ENCODE measurements around the gene BLID.

BLID gene

DNA sequence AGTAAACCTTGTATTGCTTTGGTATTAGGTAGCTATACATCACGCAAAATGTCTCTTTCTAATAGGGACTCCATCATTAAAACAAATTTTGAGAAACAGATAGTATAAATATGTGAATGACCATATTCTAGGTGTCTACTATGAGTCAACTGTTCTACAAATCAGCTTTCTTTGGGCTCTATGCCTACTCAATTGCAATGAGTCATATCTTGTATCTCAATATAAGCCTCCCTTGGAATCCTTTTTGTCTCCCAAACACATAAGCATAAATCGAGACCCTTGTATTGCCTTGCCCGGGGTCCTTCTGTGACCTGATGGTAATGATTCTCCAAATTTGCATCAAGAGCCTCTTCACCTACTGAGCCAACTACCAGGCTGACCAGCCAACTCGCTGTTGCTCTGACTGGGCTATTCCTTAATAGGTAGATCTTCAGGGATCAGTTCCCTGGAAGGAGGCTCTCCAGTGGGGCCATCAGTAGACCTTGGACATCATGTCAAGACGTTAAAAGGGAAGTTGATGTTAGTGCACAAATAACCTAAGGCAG, 22.2 kb downstream of the BLID start:
- POLR2A ChIA-PET = interaction anchor here (0.6 to 1.6 kb wide), 4 partner anchors 9 to 439 kb away, joined by 3 to 5 read pairs (median 4); no protein-coding TSS in a partner anchor
- DNase-seq (ENCODE audit: low read depth, low spot score) = no peak
- no peak overlapping the region for H3K4me3 ChIP-seq (ENCODE audit: low read depth, low read length)
- CTCF ChIA-PET = interaction anchor here (1.2 to 3.3 kb wide), 2 partner anchors 7 to 439 kb away, joined by 4 to 22 read pairs; no protein-coding TSS in a partner anchor
- no peak for TF ChIP-seq CTCF (IDR thresholded peaks at IDR 0.05; ENCODE audit: insufficient read depth, low read length, missing control alignments)

DNA sequence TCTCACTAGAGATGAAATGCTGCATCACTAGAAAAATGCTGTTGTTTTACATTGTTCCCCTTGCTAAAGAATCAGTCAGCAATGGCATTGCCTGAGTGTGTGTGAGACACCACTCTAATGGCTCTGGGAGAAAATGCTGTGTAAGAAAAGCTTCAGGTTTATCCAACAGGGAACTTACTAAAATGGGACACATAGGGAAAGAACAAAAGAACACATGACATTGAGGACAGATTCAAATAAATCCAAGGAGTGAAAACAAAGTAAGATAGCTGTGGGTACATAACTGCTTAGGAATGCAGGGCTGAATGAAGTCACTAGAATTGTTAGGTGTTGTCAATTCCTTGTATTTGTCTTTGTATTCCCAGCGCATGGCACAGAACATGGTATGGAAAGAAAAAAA, 24.2 kb downstream of the BLID start:
- no peak for TF ChIP-seq CTCF (IDR thresholded peaks at IDR 0.05; ENCODE audit: insufficient read depth, low read length, missing control alignments)
- ChIA-PET POLR2A (interaction anchor here (0.7 to 1.0 kb wide), 2 partner anchors 8 to 124 kb away, joined by 3 to 5 read pairs; no protein-coding TSS in a partner anchor), CTCF (interaction anchor here (1.3 to 6.8 kb wide), 2 partner anchors 10 to 436 kb away, joined by 3 to 35 read pairs; no protein-coding TSS in a partner anchor)
- no peak for DNase-seq (ENCODE audit: low read depth, low spot score)
- no peak overlapping the region for H3K4me3 ChIP-seq (ENCODE audit: low read depth, low read length)

GRCh38 chr11:122089111-122089510, 26.9 kb downstream of the BLID start:
- POLR2A ChIA-PET = interaction anchor here (0.6 to 1.2 kb wide), 3 partner anchors 119 to 434 kb away, joined by 3 to 4 read pairs (median 3); no protein-coding TSS in a partner anchor
- no peak for TF ChIP-seq CTCF (IDR thresholded peaks at IDR 0.05; ENCODE audit: insufficient read depth, low read length, missing control alignments)
- CTCF ChIA-PET = interaction anchor here (1.0 to 6.8 kb wide), 3 partner anchors 10 to 434 kb away, joined by 3 to 35 read pairs (median 4); no protein-coding TSS in a partner anchor
- DNase-seq (ENCODE audit: low read depth, low spot score) = no peak
- H3K4me3 ChIP-seq (ENCODE audit: low read depth, low read length) = no peak overlapping the region

DNA sequence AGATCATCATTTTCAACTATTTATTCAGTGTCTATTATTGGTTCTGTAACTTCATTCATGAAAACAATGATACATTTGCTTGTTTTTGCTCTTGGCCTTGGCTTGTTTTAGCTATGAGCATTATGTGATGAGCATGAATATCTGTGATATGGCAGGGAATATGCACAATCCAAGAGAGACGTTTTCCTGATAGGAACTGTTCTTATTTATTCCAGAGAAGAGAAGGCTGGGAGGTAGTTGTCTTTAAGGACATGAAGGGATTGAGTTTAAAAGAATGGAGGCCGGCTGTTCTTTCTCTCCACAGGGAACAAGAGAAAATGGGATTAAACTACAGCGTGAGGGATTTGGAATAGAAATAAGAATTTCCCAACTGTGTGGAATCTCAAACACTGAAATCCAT, 30.3 kb downstream of the BLID start:
- no peak overlapping the region for H3K4me3 ChIP-seq (ENCODE audit: low read depth, low read length)
- ChIA-PET CTCF (interaction anchor here (6.8 kb wide), 1 partner anchor 430 kb away, joined by 35 read pairs; no protein-coding TSS in a partner anchor), POLR2A (interaction anchor here (1.0 to 1.1 kb wide), 3 partner anchors 8 to 256 kb away, joined by 3 to 5 read pairs (median 3); no protein-coding TSS in a partner anchor)
- TF ChIP-seq CTCF (IDR thresholded peaks at IDR 0.05; ENCODE audit: insufficient read depth, low read length, missing control alignments) = no peak
- no peak for DNase-seq (ENCODE audit: low read depth, low spot score)

- POLR2A ChIA-PET = interaction anchor here (1.0 to 1.1 kb wide), 3 partner anchors 9 to 256 kb away, joined by 3 to 5 read pairs (median 3); no protein-coding TSS in a partner anchor
- DNase-seq (ENCODE audit: low read depth, low spot score) = peak; percentile 81
- H3K4me3 ChIP-seq (ENCODE audit: low read depth, low read length) = no peak overlapping the region
- TF ChIP-seq CTCF (IDR thresholded peaks at IDR 0.05; ENCODE audit: insufficient read depth, low read length, missing control alignments) = no peak
- CTCF ChIA-PET = no interaction called here
These were observed 30.8 kb downstream of the BLID start for GRCh38 chr11:122085264-122085663.

DNA sequence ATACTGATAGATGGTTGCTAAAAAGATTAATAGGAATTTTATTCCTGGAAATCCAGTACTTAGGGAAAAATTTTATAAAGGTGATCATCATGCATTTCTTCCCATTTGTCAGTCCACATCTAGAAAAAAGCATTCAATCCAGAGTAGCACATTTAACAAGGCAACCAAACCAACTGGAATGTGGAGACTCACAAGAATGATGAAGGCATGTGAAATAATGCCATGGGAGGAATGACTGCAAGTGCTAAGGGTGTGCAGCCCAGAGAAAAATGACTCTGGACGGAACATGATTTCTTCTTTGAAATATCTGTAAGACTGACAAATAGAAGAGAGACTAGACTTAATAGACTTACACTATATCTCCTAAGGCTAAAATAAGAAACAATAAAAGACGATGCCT, 33.8 kb downstream of the BLID start:
- DNase-seq (ENCODE audit: low read depth, low spot score) = no peak
- ChIA-PET CTCF (interaction anchor here (0.7 kb wide), 1 partner anchor 427 kb away, joined by 3 read pairs; no protein-coding TSS in a partner anchor), POLR2A (interaction anchor here (0.9 kb wide), 1 partner anchor 46 kb away, joined by 4 read pairs; no protein-coding TSS in a partner anchor)
- H3K4me3 ChIP-seq (ENCODE audit: low read depth, low read length) = no peak overlapping the region
- no peak for TF ChIP-seq CTCF (IDR thresholded peaks at IDR 0.05; ENCODE audit: insufficient read depth, low read length, missing control alignments)

Measured in AG04449 (cell line).